PC-3 (cell line): Measurements from ENCODE around the gene FCHO1. TPM values are rescaled to one million over a fixed set of nuclear protein-coding genes. Genes with fewer than 3 reads are reported as not detected.
A peak's percentile ranks its signal among the peaks of the same experiment; 100 is the strongest.

Source experiments
- ATAC-seq: fragments of 200-7000 bp; cut with Tn5 transposase; 2 replicates; pipeline ENCODE4 v1.9.1; 2020; ENCODE audit warnings: mild to moderate bottlenecking, moderate library complexity
- BruUV-seq: library from RNA; stranded (reverse); fragments of 400-500 nt; replicated peaks from 2 replicates; lab custom pipeline; 2021; lab: Mats Ljungman, UMichigan
- CTCF ChIA-PET: fragments of 300-600 bp; sonication (Branson Sonifier 250); formaldehyde crosslinking; loops from one replicate; lab custom pipeline; 2022; ENCODE audit warnings: antibody characterized with exemption; lab: Charles Lee
- POLR2A ChIA-PET: fragments of 300-600 bp; sonication (Branson Sonifier 250); formaldehyde crosslinking; loops from one replicate; lab custom pipeline; 2022; ENCODE audit warnings: antibody characterized with exemption; ENCODE audit not compliant: unreplicated experiment; lab: Charles Lee
- DNase-seq: peaks from one replicate; pipeline ENCODE4 v3.0.0-alpha.2; 2015
- H2AFZ ChIP-seq: fragments of 300-600 bp; sonication (generic); 2 replicates; pipeline ENCODE4 v1.6.0; 2016; ENCODE audit warnings: antibody characterized with exemption, low read length
- H3F3A ChIP-seq: fragments of 300-600 bp; sonication (generic); one replicate; pipeline ENCODE4 v1.6.0; 2017; ENCODE audit warnings: antibody characterized with exemption, low read length, control low read depth, mild to moderate bottlenecking; ENCODE audit not compliant: unreplicated experiment
- H3K27ac ChIP-seq: fragments of 300-600 bp; sonication (generic); 2 replicates; pipeline ENCODE4 v1.5.1; 2016; ENCODE audit warnings: mild to moderate bottlenecking, low read length
- H3K27me3 ChIP-seq: fragments of 300-600 bp; sonication (generic); 2 replicates; pipeline ENCODE4 v1.6.1; 2016; ENCODE audit warnings: low read length, mixed read lengths
- H3K36me3 ChIP-seq: fragments of 300-600 bp; sonication (generic); 2 replicates; pipeline ENCODE4 v1.6.1; 2016; ENCODE audit warnings: low read depth, mixed run types, low read length, mixed read lengths
- H3K4me1 ChIP-seq: fragments of 300-600 bp; sonication (generic); 2 replicates; pipeline ENCODE4 v1.5.1; 2016; ENCODE audit warnings: low read length; ENCODE audit not compliant: insufficient read depth
- H3K4me2 ChIP-seq: fragments of 300-600 bp; sonication (generic); 2 replicates; pipeline ENCODE4 v1.6.0; 2016; ENCODE audit warnings: low read length
- H3K4me3 ChIP-seq: fragments of 300-600 bp; sonication (generic); 2 replicates; pipeline ENCODE4 v1.5.1; 2016; ENCODE audit warnings: mild to moderate bottlenecking, low read length, mixed read lengths
- H3K79me2 ChIP-seq: fragments of 300-600 bp; sonication (generic); 2 replicates; pipeline ENCODE4 v1.6.1; 2017; ENCODE audit warnings: low read length, mixed read lengths
- H3K9ac ChIP-seq: fragments of 300-600 bp; sonication (generic); 2 replicates; pipeline ENCODE4 v1.6.0; 2016; ENCODE audit warnings: mild to moderate bottlenecking, low read length
- H3K9me2 ChIP-seq: fragments of 300-600 bp; sonication (generic); replicated peaks from 2 replicates; pipeline ENCODE4 v1.6.1; 2016; ENCODE audit warnings: mixed run types, low read length, mixed read lengths
- H3K9me3 ChIP-seq: fragments of 300-600 bp; sonication (generic); 2 replicates; pipeline ENCODE4 v1.6.1; 2016; ENCODE audit warnings: low read length, mixed read lengths
- H4K20me1 ChIP-seq: fragments of 300-600 bp; sonication (generic); 2 replicates; pipeline ENCODE4 v1.6.1; 2016; ENCODE audit warnings: low read length, mixed read lengths
- CTCF ChIP-seq: fragments of 300-600 bp; sonication (generic); conservative IDR thresholded peaks from 2 replicates; pipeline ENCODE4 v1.5.1; 2017; ENCODE audit warnings: antibody characterized with exemption, low read depth, mild to moderate bottlenecking, low read length
- EZH2 ChIP-seq: fragments of 300-600 bp; sonication (generic); IDR thresholded peaks from one replicate; pipeline ENCODE4 v1.6.1; 2017; ENCODE audit warnings: antibody characterized with exemption, mild to moderate bottlenecking, low read length; ENCODE audit not compliant: unreplicated experiment
- EZH2phosphoT487 ChIP-seq: fragments of 300-600 bp; sonication (generic); IDR thresholded peaks from 2 replicates; pipeline ENCODE4 v1.6.1; 2018; ENCODE audit warnings: mild to moderate bottlenecking, antibody characterized with exemption, low read length, borderline replicate concordance
- intact Hi-C: fragments of 100-400 bp; cut with micrococcal nuclease; formaldehyde crosslinking; loops from 2 replicates; pipeline ENCODE4 v1.9.0; 2023
- total RNA-seq: library from RNA; depleted of rRNA; stranded (reverse); fragments of >200 nt; gene quantifications from 2 replicates; pipeline ENCODE4 v1.2.3, GENCODE V29; 2014

The FCHO1 gene
- total RNA-seq, 1 experiment from 2014 or later, result 21.0 TPM

- Histone ChIP-seq H3K4me3 (no peak overlapping the region), H3K9me2 (no peaks in the 10 kb centered on the region), H3K79me2 (peaks cover 24% of the 10 kb centered on the region), H3K27ac (no peak overlapping the region), H3F3A (no peaks in the 10 kb centered on the region), H3K27me3 (no peaks in the 10 kb centered on the region), H2AFZ (no peak overlapping the region), H4K20me1 (peaks cover 14% of the 10 kb centered on the region; the same call in 1 of the 2 replicates), H3K36me3 (peaks cover 9% of the 10 kb centered on the region; the same call in 1 of the 2 replicates), H3K4me1 (peaks cover 18% of the 10 kb centered on the region), H3K9me3 (no peaks in the 10 kb centered on the region), H3K9ac (no peak overlapping the region), H3K4me2 (no peak overlapping the region)
- no TSS peak for BruUV-seq
- ATAC-seq (no peak), DNase-seq (no peak)
- ChIA-PET CTCF (no interaction called here), POLR2A (no interaction called here)
- intact Hi-C loops, result no loop called here
- no peak for TF ChIP-seq EZH2
- no peak for TF ChIP-seq CTCF
- no peak for TF ChIP-seq EZH2phosphoT487
Measured at GRCh38 chr19:17724655-17725054, 26.6 kb upstream of the FCHO1 start.

- CTCF ChIA-PET, result interaction anchor here (0.9 kb wide), 1 partner anchor 41 kb away, joined by 3 read pairs; no protein-coding TSS in a partner anchor
- H3K79me2 ChIP-seq, result peaks cover 19% of the 10 kb centered on the region
- no TSS peak for BruUV-seq
- no peaks in the 10 kb centered on the region for H3K27me3 ChIP-seq
- peaks cover 14% of the 10 kb centered on the region for H3K4me1 ChIP-seq
- intact Hi-C loops, result no loop called here
- ATAC-seq, result no peak
- no peak overlapping the region for H3K9ac ChIP-seq
- H4K20me1 ChIP-seq, result peaks cover 6% of the 10 kb centered on the region; the same call in 1 of the 2 replicates
- no peaks in the 10 kb centered on the region for H3K9me2 ChIP-seq
- H3K4me3 ChIP-seq, result no peak overlapping the region
- no peak overlapping the region for H2AFZ ChIP-seq
- no peak for DNase-seq
- H3F3A ChIP-seq, result no peaks in the 10 kb centered on the region
- POLR2A ChIA-PET, result no interaction called here
- H3K9me3 ChIP-seq, result no peaks in the 10 kb centered on the region
- no peak for TF ChIP-seq EZH2phosphoT487
- peak; percentile 68 for TF ChIP-seq CTCF
- H3K27ac ChIP-seq, result no peak overlapping the region
- peaks cover 13% of the 10 kb centered on the region for H3K36me3 ChIP-seq
- no peak overlapping the region for H3K4me2 ChIP-seq
Measured at GRCh38 chr19:17725422-17726078, 25.7 kb upstream of the FCHO1 start.

GRCh38 chr19:17726136-17726741, 25.0 kb upstream of the FCHO1 start:
- no TSS peak for BruUV-seq
- peaks cover 19% of the 10 kb centered on the region for H3K79me2 ChIP-seq
- no peak overlapping the region for H2AFZ ChIP-seq
- ChIA-PET CTCF (interaction anchor here (0.9 kb wide), 1 partner anchor 40 kb away, joined by 3 read pairs; no protein-coding TSS in a partner anchor), POLR2A (no interaction called here)
- no peak overlapping the region for H3K4me2 ChIP-seq
- ATAC-seq (no peak), DNase-seq (no peak)
- H3K9me2 ChIP-seq, result no peaks in the 10 kb centered on the region
- intact Hi-C loops, result no loop called here
- H3K9ac ChIP-seq, result no peak overlapping the region
- no peaks in the 10 kb centered on the region for H3F3A ChIP-seq
- no peak overlapping the region for H3K27ac ChIP-seq
- no peaks in the 10 kb centered on the region for H3K9me3 ChIP-seq
- peaks cover 20% of the 10 kb centered on the region for H3K36me3 ChIP-seq
- H4K20me1 ChIP-seq, result no peaks in the 10 kb centered on the region
- no peaks in the 10 kb centered on the region for H3K27me3 ChIP-seq
- peaks cover 7% of the 10 kb centered on the region for H3K4me1 ChIP-seq
- TF ChIP-seq EZH2phosphoT487 (no peak), CTCF (no peak), EZH2 (no peak)
- no peak overlapping the region for H3K4me3 ChIP-seq
